PC-9 (cell line): Measurements from ENCODE around the gene EIF4G3. TPM values are rescaled to one million over a fixed set of nuclear protein-coding genes. Genes with fewer than 3 reads are reported as not detected.

Source experiments
- BruUV-seq: library from RNA; stranded (reverse); fragments of 400-500 nt; replicated peaks from 2 replicates; lab custom pipeline; 2021; lab: Mats Ljungman, UMichigan
- CTCF ChIA-PET: fragments of 300-600 bp; sonication (Branson Sonifier 250); formaldehyde crosslinking; loops from one replicate; lab custom pipeline; 2022; ENCODE audit warnings: antibody characterized with exemption; lab: Charles Lee
- POLR2A ChIA-PET: fragments of 300-600 bp; sonication (Branson Sonifier 250); formaldehyde crosslinking; loops from one replicate; lab custom pipeline; 2022; ENCODE audit warnings: antibody characterized with exemption; ENCODE audit not compliant: unreplicated experiment; lab: Charles Lee
- DNase-seq, 2 experiments: peaks; one replicate each; pipeline versions ENCODE4 v3.0.0 to v3.0.0-alpha.2; 2015 to 2022; ENCODE audit warnings: mixed read lengths in 1 of 2
- H2AFZ ChIP-seq: fragments of 200-600 bp; sonication (generic); 2 replicates; pipeline ENCODE4 v1.8.1; 2017; ENCODE audit warnings: antibody characterized with exemption
- H3F3A ChIP-seq: fragments of 200-600 bp; sonication (generic); 2 replicates; pipeline ENCODE4 v1.8.1; 2017; ENCODE audit warnings: antibody characterized with exemption, mild to moderate bottlenecking, low read depth; ENCODE audit not compliant: insufficient read depth
- H3K27ac ChIP-seq: fragments of 200-600 bp; sonication (generic); 2 replicates; pipeline ENCODE4 v1.6.1; 2016; ENCODE audit warnings: mixed run types
- H3K27me3 ChIP-seq: fragments of 200-600 bp; sonication (generic); 2 replicates; pipeline ENCODE4 v1.6.1; 2016; ENCODE audit warnings: low read depth, mixed run types; ENCODE audit not compliant: insufficient read depth
- H3K36me3 ChIP-seq: fragments of 200-600 bp; sonication (generic); 2 replicates; pipeline ENCODE4 v1.6.1; 2016; ENCODE audit warnings: low read depth, mixed run types
- H3K4me1 ChIP-seq: fragments of 200-600 bp; sonication (generic); replicated peaks from 2 replicates; pipeline ENCODE4 v1.6.1; 2016; ENCODE audit warnings: mixed run types; ENCODE audit not compliant: insufficient read depth
- H3K4me2 ChIP-seq: fragments of 200-600 bp; sonication (generic); 2 replicates; pipeline ENCODE4 v1.6.1; 2017; ENCODE audit warnings: mixed run types
- H3K4me3 ChIP-seq: fragments of 200-600 bp; sonication (generic); 2 replicates; pipeline ENCODE4 v1.6.1; 2016; ENCODE audit warnings: mixed run types
- H3K79me2 ChIP-seq: fragments of 200-600 bp; sonication (generic); 2 replicates; pipeline ENCODE4 v1.6.1; 2017; ENCODE audit warnings: low read depth, mixed run types
- H3K9me2 ChIP-seq: fragments of 200-600 bp; sonication (generic); 2 replicates; pipeline ENCODE4 v1.8.1; 2017; ENCODE audit warnings: mild to moderate bottlenecking; ENCODE audit not compliant: insufficient read depth
- H3K9me3 ChIP-seq: fragments of 200-600 bp; sonication (generic); 2 replicates; pipeline ENCODE4 v1.8.1; 2016; ENCODE audit warnings: low read depth; ENCODE audit not compliant: insufficient read depth
- H4K20me1 ChIP-seq: fragments of 200-600 bp; sonication (generic); 2 replicates; pipeline ENCODE4 v1.8.1; 2017; ENCODE audit not compliant: insufficient read depth
- CTCF ChIP-seq: fragments of 200-600 bp; sonication (generic); conservative IDR thresholded peaks from 2 replicates; pipeline ENCODE4 v1.6.1; 2017; ENCODE audit warnings: mixed run types, antibody characterized with exemption, mild to moderate bottlenecking, moderate library complexity
- EZH2 ChIP-seq: fragments of 200-600 bp; sonication (generic); IDR thresholded peaks from 2 replicates; pipeline ENCODE4 v1.8.0; 2017; ENCODE audit warnings: antibody characterized with exemption, low read depth
- intact Hi-C: fragments of 100-400 bp; cut with micrococcal nuclease; formaldehyde crosslinking; loops from one replicate; pipeline ENCODE4 v1.10.0; 2022; ENCODE audit not compliant: unreplicated experiment
- total RNA-seq: library from RNA; stranded (reverse); gene quantifications from 2 replicates; pipeline ENCODE4 v1.2.3, GENCODE V29; 2021

The EIF4G3 gene
- total RNA-seq, 1 experiment from 2014 or later = 63.2 TPM

GRCh38 chr1:21007876-21008275 is 168.8 kb downstream of the EIF4G3 start:
- no peak for TF ChIP-seq CTCF
- TF ChIP-seq EZH2 = no peak
- BruUV-seq = no TSS peak
- DNase-seq = no peak
- Histone ChIP-seq H3K79me2 (peaks cover 31% of the 10 kb centered on the region), H3K4me2 (no peak overlapping the region), H3K9me3 (no peaks in the 10 kb centered on the region), H3K27ac (no peak overlapping the region), H3K27me3 (no peaks in the 10 kb centered on the region), H3K4me3 (no peak overlapping the region), H3F3A (no peaks in the 10 kb centered on the region), H3K4me1 (no peaks in the 10 kb centered on the region), H3K9me2 (no peaks in the 10 kb centered on the region), H3K36me3 (no peaks in the 10 kb centered on the region), H2AFZ (no peak overlapping the region), H4K20me1 (peaks cover 14% of the 10 kb centered on the region)
- POLR2A ChIA-PET = no interaction called here
- intact Hi-C loops = no loop called here
- CTCF ChIA-PET = no interaction called here

- peaks cover 17% of the 10 kb centered on the region; the same call in 1 of the 2 replicates for H3K79me2 ChIP-seq
- peaks cover 11% of the 10 kb centered on the region for H4K20me1 ChIP-seq
- H3K27me3 ChIP-seq = no peaks in the 10 kb centered on the region
- BruUV-seq = no TSS peak
- H2AFZ ChIP-seq = no peak overlapping the region
- no peaks in the 10 kb centered on the region for H3K4me1 ChIP-seq
- TF ChIP-seq EZH2 (no peak), CTCF (no peak)
- H3K4me3 ChIP-seq = no peak overlapping the region
- H3K36me3 ChIP-seq = no peaks in the 10 kb centered on the region
- intact Hi-C loops = no loop called here
- no peak overlapping the region for H3K27ac ChIP-seq
- no peaks in the 10 kb centered on the region for H3K9me3 ChIP-seq
- DNase-seq = no peak
- POLR2A ChIA-PET = no interaction called here
- no peaks in the 10 kb centered on the region for H3F3A ChIP-seq
- H3K4me2 ChIP-seq = no peak overlapping the region
- H3K9me2 ChIP-seq = no peaks in the 10 kb centered on the region
- CTCF ChIA-PET = no interaction called here
These were observed 171.0 kb downstream of the EIF4G3 start for GRCh38 chr1:21005466-21006239.

- CTCF ChIA-PET = no interaction called here
- no peaks in the 10 kb centered on the region for H3K9me2 ChIP-seq
- peaks cover 9% of the 10 kb centered on the region; the same call in 1 of the 2 replicates for H4K20me1 ChIP-seq
- no TSS peak for BruUV-seq
- H3K4me3 ChIP-seq = no peak overlapping the region
- no peaks in the 10 kb centered on the region for H3K4me1 ChIP-seq
- TF ChIP-seq EZH2 = no peak
- no peak for TF ChIP-seq CTCF
- no peaks in the 10 kb centered on the region for H3K36me3 ChIP-seq
- no peak overlapping the region for H3K4me2 ChIP-seq
- no peaks in the 10 kb centered on the region for H3F3A ChIP-seq
- H3K27ac ChIP-seq = no peak overlapping the region
- H2AFZ ChIP-seq = no peak overlapping the region
- no peak for DNase-seq
- intact Hi-C loops = no loop called here
- 0 out of 2 replicates have a peak, but pooled peaks cover 7% of the 10 kb centered on the region for H3K79me2 ChIP-seq
- H3K9me3 ChIP-seq = no peaks in the 10 kb centered on the region
- H3K27me3 ChIP-seq = no peaks in the 10 kb centered on the region
- POLR2A ChIA-PET = no interaction called here
These were observed 173.2 kb downstream of the EIF4G3 start for GRCh38 chr1:21003281-21004045.
